Mesendoderm (in vitro differentiated cells): ENCODE results near the gene RFXANK.

ENCODE experiments used
- DNase-seq: peaks from one replicate; pipeline ENCODE4 v3.0.0; 2013
- H2AK5ac ChIP-seq: 2 replicates; pipeline ENCODE4 v1.6.1; 2013; ENCODE audit warnings: low read length, inconsistent platforms
- H2BK120ac ChIP-seq: 2 replicates; pipeline ENCODE4 v1.6.1; 2013; ENCODE audit warnings: low read depth, mild to moderate bottlenecking, low read length, moderate library complexity, mixed read lengths
- H2BK15ac ChIP-seq: replicated peaks from 2 replicates; pipeline ENCODE4 v1.6.1; 2013; ENCODE audit warnings: low read depth, mild to moderate bottlenecking, moderate library complexity
- H2BK5ac ChIP-seq: 2 replicates; pipeline ENCODE4 v1.6.1; 2013; ENCODE audit warnings: low read length, inconsistent platforms
- H3K18ac ChIP-seq: 2 replicates; pipeline ENCODE4 v1.6.1; 2013; ENCODE audit warnings: mild to moderate bottlenecking, low read length, mixed read lengths
- H3K23ac ChIP-seq: one replicate; pipeline ENCODE4 v1.6.1; 2013; ENCODE audit warnings: low read length
- H3K27ac ChIP-seq: 2 replicates; pipeline ENCODE4 v1.5.1; 2013; ENCODE audit warnings: low read depth, mild to moderate bottlenecking, inconsistent platforms, low read length, moderate library complexity
- H3K27me3 ChIP-seq: 2 replicates; pipeline ENCODE4 v1.6.1; 2013; ENCODE audit warnings: low read length, control low read depth, mild to moderate bottlenecking, inconsistent platforms; ENCODE audit not compliant: insufficient read depth, poor library complexity
- H3K36me3 ChIP-seq: 2 replicates; pipeline ENCODE4 v1.6.1; 2013; ENCODE audit warnings: low read length, inconsistent platforms; ENCODE audit not compliant: control insufficient read depth, insufficient read depth
- H3K4ac ChIP-seq: one replicate; pipeline ENCODE4 v1.6.1; 2013; ENCODE audit warnings: low read depth, mild to moderate bottlenecking, low read length, moderate library complexity
- H3K4me1 ChIP-seq: 2 replicates; pipeline ENCODE4 v1.6.1; 2013; ENCODE audit warnings: low read depth, low read length, inconsistent platforms; ENCODE audit not compliant: control insufficient read depth
- H3K4me2 ChIP-seq: 2 replicates; pipeline ENCODE4 v1.6.1; 2013; ENCODE audit warnings: low read length
- H3K4me3 ChIP-seq: 2 replicates; pipeline ENCODE4 v1.5.1; 2013; ENCODE audit warnings: mild to moderate bottlenecking, low read length
- H3K56ac ChIP-seq: one replicate; pipeline ENCODE4 v1.6.1; 2013; ENCODE audit warnings: low read length
- H3K79me1 ChIP-seq: 2 replicates; pipeline ENCODE4 v1.6.1; 2013; ENCODE audit warnings: low read length, inconsistent platforms
- H3K79me2 ChIP-seq: 2 replicates; pipeline ENCODE4 v1.6.1; 2013; ENCODE audit warnings: mild to moderate bottlenecking, low read length; ENCODE audit not compliant: control insufficient read depth, insufficient read depth
- H3K9ac ChIP-seq: 2 replicates; pipeline ENCODE4 v1.6.1; 2013; ENCODE audit warnings: low read length, inconsistent platforms
- H4K5ac ChIP-seq: one replicate; pipeline ENCODE4 v1.6.1; 2013; ENCODE audit warnings: low read length
- H4K8ac ChIP-seq: one replicate; pipeline ENCODE4 v1.6.1; 2013; ENCODE audit warnings: low read depth, mild to moderate bottlenecking, control low read depth, low read length, moderate library complexity
- WGBS: extraction: QIAGEN DNeasy Blood & Tissue Kit; methylation state at CpG from one replicate; pipeline ENCODE4 v1.1.7; 2013; ENCODE audit warnings: low lambda C conversion rate, missing lambda C conversion rate; ENCODE audit not compliant: insufficient coverage; ENCODE audit errors: extremely low coverage; 5-methylcytosine and 5-hydroxymethylcytosine counted together

Gene RFXANK

GRCh38 chr19:19162495-19162894 is 29.6 kb upstream of the RFXANK start:
- Histone ChIP-seq H3K4me2 (no peak overlapping the region), H2BK15ac (no peak overlapping the region), H3K4me3 (no peak overlapping the region), H3K27ac (no peak overlapping the region), H3K9ac (no peak overlapping the region), H3K79me2 (no peaks in the 10 kb centered on the region), H3K36me3 (no peaks in the 10 kb centered on the region), H3K23ac (no peak overlapping the region), H3K79me1 (no peaks in the 10 kb centered on the region), H3K4me1 (no peaks in the 10 kb centered on the region), H3K4ac (no peak overlapping the region), H3K56ac (no peak overlapping the region), H2BK5ac (no peak overlapping the region), H2BK120ac (no peak overlapping the region), H4K5ac (no peak overlapping the region), H3K18ac (no peak overlapping the region), H2AK5ac (no peak overlapping the region), H3K27me3 (no peaks in the 10 kb centered on the region), H4K8ac (no peak overlapping the region)
- no peak for DNase-seq
- WGBS, result no CpG with 5 or more reads among the region's 7 CpGs

GRCh38 chr19:19165396-19165795 is 26.7 kb upstream of the RFXANK start:
- WGBS, result no CpG with 5 or more reads among the region's 1 CpG
- Histone ChIP-seq H2BK15ac (no peak overlapping the region), H3K79me2 (no peaks in the 10 kb centered on the region), H3K4me2 (no peak overlapping the region), H3K23ac (no peak overlapping the region), H3K9ac (no peak overlapping the region), H3K4me1 (no peaks in the 10 kb centered on the region), H4K5ac (no peak overlapping the region), H3K27ac (no peak overlapping the region), H2BK5ac (no peak overlapping the region), H3K36me3 (no peaks in the 10 kb centered on the region), H3K18ac (no peak overlapping the region), H2AK5ac (no peak overlapping the region), H2BK120ac (no peak overlapping the region), H3K4ac (no peak overlapping the region), H4K8ac (no peak overlapping the region), H3K56ac (no peak overlapping the region), H3K79me1 (no peaks in the 10 kb centered on the region), H3K27me3 (no peaks in the 10 kb centered on the region), H3K4me3 (no peak overlapping the region)
- DNase-seq, result no peak

GRCh38 chr19:19167612-19168011 is 24.4 kb upstream of the RFXANK start:
- no peak overlapping the region for H3K27ac ChIP-seq
- H2AK5ac ChIP-seq, result no peak overlapping the region
- H3K79me1 ChIP-seq, result no peaks in the 10 kb centered on the region
- no peak overlapping the region for H3K4ac ChIP-seq
- H3K27me3 ChIP-seq, result no peaks in the 10 kb centered on the region
- WGBS, result no CpG with 5 or more reads among the region's 3 CpGs
- H3K4me1 ChIP-seq, result no peaks in the 10 kb centered on the region
- H2BK15ac ChIP-seq, result no peak overlapping the region
- no peak overlapping the region for H3K18ac ChIP-seq
- no peak overlapping the region for H3K9ac ChIP-seq
- no peak overlapping the region for H2BK120ac ChIP-seq
- H3K23ac ChIP-seq, result no peak overlapping the region
- no peak overlapping the region for H3K4me2 ChIP-seq
- no peak overlapping the region for H4K5ac ChIP-seq
- H2BK5ac ChIP-seq, result no peak overlapping the region
- no peak for DNase-seq
- H3K79me2 ChIP-seq, result no peaks in the 10 kb centered on the region
- no peak overlapping the region for H4K8ac ChIP-seq
- no peaks in the 10 kb centered on the region for H3K36me3 ChIP-seq
- no peak overlapping the region for H3K4me3 ChIP-seq
- no peak overlapping the region for H3K56ac ChIP-seq

GRCh38 chr19:19169236-19170052 is 22.6 kb upstream of the RFXANK start:
- Histone ChIP-seq H2BK5ac (no peak overlapping the region), H3K23ac (no peak overlapping the region), H4K8ac (no peak overlapping the region), H3K4me2 (no peak overlapping the region), H2BK15ac (no peak overlapping the region), H3K27me3 (no peaks in the 10 kb centered on the region), H3K79me1 (no peaks in the 10 kb centered on the region), H3K79me2 (no peaks in the 10 kb centered on the region), H3K27ac (no peak overlapping the region), H3K36me3 (no peaks in the 10 kb centered on the region), H3K18ac (no peak overlapping the region), H3K9ac (no peak overlapping the region), H2AK5ac (no peak overlapping the region), H4K5ac (no peak overlapping the region), H3K4ac (no peak overlapping the region), H3K4me1 (no peaks in the 10 kb centered on the region), H3K4me3 (no peak overlapping the region), H2BK120ac (no peak overlapping the region), H3K56ac (no peak overlapping the region)
- DNase-seq, result no peak
- no CpG with 5 or more reads among the region's 9 CpGs for WGBS

- Histone ChIP-seq H3K9ac (no peak within 1 kb of the TSS), H3K4me3 (no peak within 1 kb of the TSS), H3K4ac (no peak within 1 kb of the TSS), H3K79me2 (no peaks in the 10 kb centered on the region), H3K4me1 (no peaks in the 10 kb centered on the region), H3K27ac (no peak within 1 kb of the TSS), H2BK120ac (no peak within 1 kb of the TSS), H2AK5ac (no peak within 1 kb of the TSS), H3K56ac (peak within 1 kb of the TSS; percentile 22), H2BK5ac (no peak within 1 kb of the TSS), H3K23ac (no peak within 1 kb of the TSS), H3K4me2 (peak within 1 kb of the TSS; percentile 35), H3K27me3 (no peaks in the 10 kb centered on the region), H4K5ac (no peak within 1 kb of the TSS), H3K79me1 (no peaks in the 10 kb centered on the region), H4K8ac (no peak within 1 kb of the TSS), H3K18ac (no peak within 1 kb of the TSS), H2BK15ac (no peak within 1 kb of the TSS), H3K36me3 (no peaks in the 10 kb centered on the region)
- no CpG with 5 or more reads among the region's 56 CpGs for WGBS
- peak; percentile 89 for DNase-seq
Observed at GRCh38 chr19:19170053-19170872, 21.8 kb upstream of the RFXANK start, which contains the start of gene MEF2B. Gene MEF2B (minus strand): TSS chr19:19170263. CDS start chr19:19150735, 19,528 bp downstream.
